ENCODE data around the gene TXNIP. TPM values are rescaled to one million over a fixed set of nuclear protein-coding genes. Genes with fewer than 3 reads are reported as not detected.
A peak's percentile ranks its signal among the peaks of the same experiment; 100 is the strongest.

TXNIP gene
- total RNA-seq, 1 experiment from 2014 or later: 23.2 TPM

- H2AFZ ChIP-seq (ENCODE audit: low read length): no peak overlapping the region
These were observed 21.2 kb downstream of the TXNIP start for GRCh38 chr1:145975216-145975615.

More at GRCh38 chr1:145975216-145975615, 21.2 kb downstream of the TXNIP start:
- Histone ChIP-seq H3K56ac (ENCODE audit: insufficient read length, low read depth, low read length) (no peak overlapping the region), H3K27me3 (ENCODE audit: insufficient read depth, low read length) (no peaks in the 10 kb centered on the region), H2BK12ac (ENCODE audit: insufficient read length, low read depth, low read length) (no peak overlapping the region), H3K79me2 (ENCODE audit: insufficient read depth, low read length) (no peaks in the 10 kb centered on the region), H3K4ac (ENCODE audit: low read depth, low read length) (no peak overlapping the region), H2BK20ac (ENCODE audit: low read depth, low read length, poor library complexity, severe bottlenecking) (no peak overlapping the region), H2BK120ac (ENCODE audit: low read depth, low read length, poor library complexity, severe bottlenecking) (no peak overlapping the region), H2BK5ac (ENCODE audit: insufficient read length, low read length) (no peak overlapping the region), H4K20me1 (ENCODE audit: control insufficient read depth, insufficient read depth, insufficient read length) (no peaks in the 10 kb centered on the region), H3K14ac (ENCODE audit: insufficient read depth, low read length) (0 out of 2 replicates have a peak overlapping the region, but pooled peaks have one; percentile 24), H3K9me3 (ENCODE audit: control insufficient read depth, low read depth, low read length) (no peaks in the 10 kb centered on the region), H3K79me1 (ENCODE audit: insufficient read depth, low read depth, low read length, poor library complexity, severe bottlenecking) (no peaks in the 10 kb centered on the region), H4K5ac (ENCODE audit: insufficient read length, low read depth, low read length) (no peak overlapping the region), H3K4me2 (ENCODE audit: insufficient read depth, insufficient read length, low read length) (no peak overlapping the region), H4K8ac (replicated peaks; ENCODE audit: insufficient read length, low read depth, low read length) (no peak overlapping the region), H3K4me1 (ENCODE audit: insufficient read depth, low read length) (peaks cover 7% of the 10 kb centered on the region), H3K23ac (ENCODE audit: insufficient read length, low read depth, low read length) (no peak overlapping the region), H2AK5ac (ENCODE audit: insufficient read length, low read length) (no peak overlapping the region), H3K27ac (ENCODE audit: insufficient read length, low read depth, low read length) (no peak overlapping the region), H2BK15ac (ENCODE audit: low read depth, low read length) (no peak overlapping the region), H4K91ac (ENCODE audit: insufficient read length, low read depth, low read length) (no peak overlapping the region), H3K18ac (ENCODE audit: insufficient read length, low read depth, low read length) (no peak overlapping the region), H3K23me2 (ENCODE audit: insufficient read length, low read depth, low read length, poor library complexity, severe bottlenecking) (no peaks in the 10 kb centered on the region), H3T11ph (ENCODE audit: low read length) (no peak overlapping the region), H3K9ac (ENCODE audit: extremely low read depth, insufficient read length, low read length) (no peak overlapping the region)
- Mint-ChIP-seq H3K27me3 (ENCODE audit: low read depth) (no peaks in the 10 kb centered on the region), H3K9me3 (no peaks in the 10 kb centered on the region), H3K4me1 (peaks cover 0 to 6% of the 10 kb centered on the region in 2 experiments; a peak in 2 of 4 replicates), H3K27ac (no peak overlapping the region; a peak in 2 of 7 replicates), H3K4me3 (no peak overlapping the region), H3K36me3 (ENCODE audit: insufficient read depth in 1 of 3, low read depth in 3 of 3) (no peaks in the 10 kb centered on the region)
- WGBS (ENCODE audit: extremely low coverage, insufficient read length, low lambda C conversion rate): no CpG with 5 or more reads among the region's 4 CpGs
- DNase-seq: no peak
- TF ChIP-seq CTCF (conservative IDR thresholded peaks at IDR 0.05): no peak

Measured in H9 (cell line).